HG02588 (cell line): ENCODE results near the gene KIF20A.
A peak's percentile ranks its signal among the peaks of the same experiment; 100 is the strongest.
"Not testable (repeated sequence)": the region's sequence is repeated elsewhere in the genome, so short reads cannot be mapped to it uniquely, and the experiment has no call there.

Experiments used
- ATAC-seq: cut with Tn5 transposase; IDR thresholded peaks from one replicate; pipeline ENCODE4 v1.9.1; 2021; ENCODE audit warnings: mild to moderate bottlenecking, moderate library complexity; ENCODE audit not compliant: unreplicated experiment

KIF20A gene

DNA sequence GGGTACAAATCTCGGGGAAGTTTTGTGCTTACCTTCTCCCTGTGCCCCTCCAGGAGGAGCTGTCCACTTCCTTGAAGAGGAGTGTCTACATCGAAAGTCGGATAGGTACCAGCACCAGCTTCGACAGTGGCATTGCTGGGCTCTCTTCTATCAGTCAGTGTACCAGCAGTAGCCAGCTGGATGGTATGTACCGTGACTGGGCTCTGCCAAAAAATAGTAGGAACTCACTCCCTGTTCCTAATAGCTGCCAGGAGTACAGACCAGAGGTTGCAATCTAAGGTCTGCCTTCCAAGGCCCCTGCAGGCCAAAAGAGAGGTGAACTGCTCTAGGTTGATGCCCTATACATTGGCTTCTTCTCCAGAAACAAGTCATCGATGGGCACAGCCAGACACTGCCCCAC, 3.9 kb downstream of the KIF20A start:
- no peak for ATAC-seq

DNA sequence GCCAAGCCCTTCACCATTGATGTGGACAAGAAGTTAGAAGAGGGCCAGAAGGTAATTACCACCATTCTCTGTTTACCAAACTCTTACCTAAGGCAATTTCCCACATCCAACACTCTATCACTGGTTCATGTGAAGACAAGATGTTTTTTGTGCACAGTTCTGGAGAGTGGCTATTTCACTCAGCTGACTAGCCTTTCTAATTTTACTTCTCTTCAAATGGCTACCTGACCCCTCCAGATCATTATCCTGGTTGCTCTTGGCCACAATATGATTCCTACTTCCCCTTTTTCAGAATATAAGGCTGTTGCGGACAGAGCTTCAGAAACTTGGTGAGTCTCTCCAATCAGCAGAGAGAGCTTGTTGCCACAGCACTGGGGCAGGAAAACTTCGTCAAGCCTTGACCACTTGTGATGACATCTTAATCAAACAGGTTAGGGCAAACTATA, 7.1 kb downstream of the KIF20A start:
- no peak for ATAC-seq

DNA sequence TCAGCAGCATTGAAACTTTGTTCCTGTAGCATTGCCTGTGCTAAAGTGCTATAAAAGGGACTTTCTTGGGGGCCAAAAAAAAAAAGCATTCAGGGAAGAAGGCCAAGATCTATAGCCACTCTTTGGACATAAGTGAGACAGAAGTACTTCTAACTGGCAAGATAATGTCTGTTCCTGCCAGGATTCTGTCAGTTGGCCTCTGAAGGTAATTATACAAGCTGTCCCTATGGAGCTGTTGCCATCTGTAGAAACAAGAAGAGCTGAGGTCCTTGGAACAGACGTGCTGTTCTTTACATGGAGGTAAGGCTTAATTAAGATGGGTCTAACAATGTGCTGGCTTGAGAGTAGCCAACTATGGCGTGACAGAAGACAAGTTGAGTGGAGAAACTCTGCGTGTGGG, 9.7 kb downstream of the KIF20A start:
- no peak for ATAC-seq

DNA sequence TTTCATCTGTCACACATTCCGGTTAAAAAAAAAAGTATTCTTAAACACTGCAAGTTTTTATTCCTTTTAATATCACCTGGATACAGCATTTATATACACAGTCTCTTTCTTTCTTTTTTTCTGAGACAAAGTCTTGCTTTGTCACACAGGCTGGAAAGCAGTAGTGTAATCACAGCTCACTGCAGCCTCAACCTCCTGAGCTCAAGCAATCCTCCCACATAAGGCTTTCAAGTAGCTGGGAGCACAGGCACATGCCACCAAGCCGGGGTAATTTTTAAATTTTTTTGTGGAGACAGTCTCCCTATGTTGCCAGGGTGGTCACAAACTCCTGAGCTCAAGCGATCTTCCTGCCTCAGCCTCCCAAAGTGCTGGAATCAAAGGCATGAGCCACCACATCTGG, 13.9 kb downstream of the KIF20A start:
- no peak for ATAC-seq

DNA sequence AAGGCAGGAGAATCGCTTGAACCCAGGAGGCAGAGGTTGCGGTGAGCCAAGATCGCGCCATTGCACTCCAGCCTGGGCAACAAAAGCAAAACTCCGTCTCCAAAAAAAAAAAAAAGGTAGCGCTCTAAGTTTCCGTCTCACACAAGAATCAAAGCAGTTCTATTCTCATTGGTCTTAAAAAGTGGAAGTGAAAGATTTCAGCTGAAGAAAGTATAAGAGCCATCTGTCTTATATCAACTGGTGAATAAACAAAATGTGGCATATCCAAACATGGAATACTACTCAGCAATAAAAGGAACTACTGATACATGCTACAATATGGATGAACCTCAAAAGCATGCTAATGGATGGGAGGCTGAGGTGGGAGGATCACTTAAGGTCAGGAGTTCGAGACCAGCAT, 14.9 kb downstream of the KIF20A start:
- not testable (repeated sequence) for ATAC-seq

DNA sequence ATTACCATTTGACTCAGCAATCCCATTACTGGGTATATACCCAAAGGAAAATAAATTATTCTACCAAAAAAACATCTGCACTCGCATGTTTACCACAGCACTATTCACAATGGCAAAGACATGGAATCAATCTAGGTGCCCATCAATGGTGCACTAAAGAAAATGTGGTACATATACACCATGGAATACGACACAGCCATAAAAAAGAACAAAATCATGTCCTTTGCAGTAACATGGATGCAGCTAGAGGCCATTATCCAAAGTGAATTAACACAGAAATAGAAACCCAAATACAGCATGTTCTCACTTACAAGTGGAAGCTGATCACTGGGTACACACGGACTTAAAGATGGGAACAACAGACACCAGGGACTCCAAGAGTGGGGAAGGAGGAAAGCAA, 32.1 kb downstream of the KIF20A start:
- ATAC-seq, result no peak

DNA sequence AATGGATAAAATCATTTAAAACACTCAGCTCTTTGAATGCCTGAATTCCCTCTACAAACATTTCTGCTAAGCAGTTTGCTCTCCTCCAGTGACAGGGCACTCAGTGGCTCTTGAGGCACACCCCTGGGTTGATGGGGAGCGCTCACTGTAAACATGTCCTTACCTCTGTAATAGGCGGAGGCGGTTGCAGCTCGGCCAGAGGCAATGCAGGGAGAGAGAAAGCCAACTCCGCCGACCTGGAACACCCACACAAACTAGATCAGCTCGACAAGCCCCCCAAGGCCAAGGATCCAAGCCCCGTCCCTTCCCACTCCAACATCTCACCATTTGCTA, 33.9 kb downstream of the KIF20A start:
- peak; percentile 20 for ATAC-seq

DNA sequence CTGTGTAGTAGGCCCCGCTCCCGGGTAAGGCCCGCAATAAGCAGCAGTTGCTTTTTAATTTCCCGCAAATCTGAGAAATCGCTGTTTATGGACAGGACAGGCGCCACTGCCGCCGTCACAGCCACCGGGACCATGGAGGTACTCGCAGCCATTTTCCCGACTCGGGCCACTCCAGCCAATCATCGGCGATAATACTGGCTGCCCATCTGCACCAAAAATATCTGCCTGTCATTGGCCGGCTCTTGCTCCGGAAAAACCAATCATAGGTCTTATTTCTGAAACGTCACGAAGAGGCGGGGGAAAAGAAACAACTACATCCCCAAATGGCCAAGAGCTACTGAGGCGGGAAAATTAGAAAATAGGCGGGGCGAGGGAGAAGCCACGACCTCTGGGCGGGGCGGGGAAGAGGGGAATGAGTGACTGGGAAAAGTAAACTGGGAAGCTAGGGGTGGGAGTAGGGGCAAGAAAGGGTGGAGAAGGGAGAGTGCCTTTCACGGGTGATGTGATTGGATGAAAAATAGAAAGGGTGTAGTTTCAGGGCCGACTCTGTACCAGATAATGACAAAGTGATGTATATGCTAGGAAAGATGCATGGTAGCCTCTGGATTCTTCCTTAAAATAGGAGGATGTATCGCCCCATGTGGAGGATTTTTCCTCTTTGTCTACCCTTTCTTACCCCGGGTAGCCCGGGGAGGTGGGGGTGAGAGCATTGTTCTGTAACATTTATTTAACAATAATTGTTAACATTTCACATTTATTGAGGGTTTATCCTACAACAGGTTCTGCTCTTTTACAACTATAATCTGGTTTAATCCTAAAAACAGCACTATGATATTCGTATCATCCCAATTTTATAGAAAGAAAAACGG, 34.5 kb downstream of the KIF20A start, which contains the start of gene CDC23:
Gene CDC23 (minus strand): TSS at position 163 of the 869 bp plus-strand sequence. CDS start 11 bp downstream, at position 152.
- ATAC-seq, result peak; percentile 98

DNA sequence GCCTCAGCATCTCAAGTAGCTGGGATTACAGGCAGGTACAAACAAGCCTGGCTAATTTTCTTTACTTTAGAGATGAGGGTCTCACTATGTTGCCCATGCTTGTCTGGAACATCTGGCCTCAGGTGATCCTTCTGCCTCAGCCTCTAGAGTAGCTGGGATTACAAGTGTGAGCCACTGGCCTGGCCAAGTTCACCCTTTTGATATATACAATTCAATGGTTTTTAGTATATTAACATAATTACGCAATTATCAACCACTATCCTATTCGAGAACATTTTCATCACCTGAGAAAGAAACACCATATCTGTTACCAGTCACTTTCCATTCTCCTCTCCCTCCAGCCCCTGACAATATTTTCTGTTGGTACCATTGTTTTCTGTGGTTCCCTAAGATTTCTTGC, 37.9 kb downstream of the KIF20A start:
- no peak for ATAC-seq

DNA sequence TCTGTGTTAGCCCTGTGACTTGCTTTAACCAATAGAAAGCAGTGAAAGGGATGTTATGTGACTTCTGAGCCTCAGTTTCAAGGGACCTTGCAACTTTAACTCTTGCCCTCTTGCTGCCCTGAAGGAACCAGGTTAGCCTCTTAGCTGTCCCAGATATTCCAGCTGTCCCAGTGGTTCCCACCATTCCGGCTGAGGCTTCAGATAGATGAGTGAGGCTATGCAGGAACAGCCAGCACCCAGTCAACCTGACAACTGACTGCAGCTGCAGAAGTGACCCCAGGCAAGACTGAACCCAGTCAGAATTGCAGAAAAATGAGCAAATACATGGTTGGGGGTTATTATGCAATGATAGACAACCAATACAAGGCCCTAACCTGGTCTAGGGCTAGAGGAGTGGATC, 44.6 kb downstream of the KIF20A start:
- no peak for ATAC-seq

DNA sequence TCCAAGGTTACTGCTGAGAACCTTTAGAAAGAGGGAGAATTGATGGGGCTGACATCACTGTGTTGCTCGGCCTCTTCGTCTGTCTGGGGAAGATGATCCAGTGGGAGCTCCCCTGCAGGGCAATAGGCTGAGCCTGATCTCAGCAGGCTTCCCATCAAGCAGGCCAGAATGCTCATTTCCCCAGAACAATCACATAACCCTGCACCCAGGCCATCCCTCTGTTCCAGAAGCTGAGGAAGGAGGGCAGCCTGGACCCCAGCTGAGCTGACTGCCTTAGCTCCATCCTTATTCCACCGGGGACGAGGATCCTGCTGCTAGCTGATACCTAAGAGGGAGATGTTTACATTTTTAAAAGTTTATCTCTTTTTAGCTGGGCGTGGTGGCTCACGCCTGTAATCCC, 45.8 kb downstream of the KIF20A start:
- no peak for ATAC-seq

DNA sequence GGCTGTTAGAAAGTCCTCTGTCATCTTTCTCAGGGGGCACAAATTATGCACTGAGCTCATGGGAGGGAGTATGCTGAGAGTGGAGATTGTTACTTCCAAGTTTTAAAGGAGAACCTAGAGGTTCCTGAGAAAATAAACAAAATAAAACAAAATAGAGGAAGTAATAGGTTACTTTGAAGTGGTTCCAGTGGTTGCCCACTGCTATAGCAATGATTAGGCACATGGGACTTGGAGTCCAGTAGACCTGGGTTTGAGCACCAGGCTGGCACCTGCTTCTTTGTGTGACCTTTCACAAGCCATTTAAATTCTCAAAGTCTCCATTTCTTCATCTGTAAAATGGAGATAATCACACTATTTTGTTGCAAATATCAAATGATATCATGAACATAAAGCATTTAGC, 48.0 kb downstream of the KIF20A start:
- no peak for ATAC-seq

DNA sequence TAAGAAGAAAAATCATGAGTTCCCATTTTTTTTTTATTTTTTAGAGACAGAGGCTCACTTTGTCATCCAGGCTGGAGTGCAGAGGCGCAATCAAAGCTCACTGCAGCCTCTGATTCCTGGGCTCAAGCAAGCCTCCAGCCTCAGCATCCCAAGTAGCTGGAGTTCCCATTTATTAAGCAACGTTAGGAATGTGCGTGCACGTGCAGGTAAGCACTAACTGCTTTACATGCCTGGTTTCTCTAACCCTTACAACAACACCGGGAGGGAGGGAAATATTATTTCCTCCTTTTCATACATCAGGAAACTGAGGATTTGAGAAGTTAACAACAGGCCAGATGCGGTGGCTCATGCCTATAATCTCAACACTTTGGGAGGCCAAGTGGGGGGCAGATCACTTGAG, 50.5 kb downstream of the KIF20A start:
- ATAC-seq, result no peak

DNA sequence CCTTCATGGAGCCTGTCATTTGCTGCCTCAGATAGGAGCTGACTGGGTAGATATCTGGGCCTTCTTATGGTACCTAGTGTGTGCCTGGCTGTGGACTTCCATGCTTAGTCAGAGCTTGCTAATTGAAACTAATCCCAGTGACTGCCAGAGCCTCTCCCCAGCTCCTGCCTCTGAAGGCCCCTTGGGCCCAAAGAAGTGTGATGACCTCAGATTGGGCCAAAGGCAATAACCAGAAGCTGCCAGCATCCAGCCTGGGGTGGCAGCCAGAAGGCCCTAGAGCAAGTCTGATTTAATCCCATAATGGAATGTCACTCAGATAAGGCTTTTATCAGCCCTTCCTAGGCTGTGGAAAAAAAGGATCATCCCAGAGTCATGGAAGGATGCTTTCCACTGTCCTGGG, 51.3 kb downstream of the KIF20A start:
- no peak for ATAC-seq

DNA sequence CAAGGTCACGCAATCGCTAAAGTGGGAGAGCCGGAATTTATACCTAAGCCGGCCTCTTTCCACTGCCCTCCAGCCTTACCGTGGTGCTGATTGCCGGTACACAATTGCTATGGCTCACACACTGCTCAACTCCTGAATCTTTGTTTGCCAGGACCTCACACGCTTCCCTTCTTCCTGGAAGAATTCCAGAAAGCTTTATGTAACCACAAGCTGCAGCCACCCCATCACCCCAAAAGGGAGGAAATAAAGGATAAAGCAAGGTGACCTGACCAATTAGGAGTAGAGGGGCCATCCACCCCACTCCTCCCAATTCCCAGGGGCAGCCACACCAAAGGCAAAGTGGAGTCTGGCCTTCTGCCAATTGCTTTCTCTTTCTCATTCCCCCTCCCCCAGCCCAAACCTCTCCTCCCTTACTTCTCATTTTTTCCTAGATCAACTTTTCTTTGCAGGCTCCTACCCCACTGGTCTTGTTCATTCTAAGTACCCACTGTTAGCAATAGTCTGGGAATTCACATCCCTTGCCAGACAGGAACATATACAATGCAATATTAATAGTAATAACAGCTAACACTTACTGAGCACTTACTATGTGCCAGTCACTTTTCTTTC, 52.2 kb downstream of the KIF20A start:
- no peak for ATAC-seq

DNA sequence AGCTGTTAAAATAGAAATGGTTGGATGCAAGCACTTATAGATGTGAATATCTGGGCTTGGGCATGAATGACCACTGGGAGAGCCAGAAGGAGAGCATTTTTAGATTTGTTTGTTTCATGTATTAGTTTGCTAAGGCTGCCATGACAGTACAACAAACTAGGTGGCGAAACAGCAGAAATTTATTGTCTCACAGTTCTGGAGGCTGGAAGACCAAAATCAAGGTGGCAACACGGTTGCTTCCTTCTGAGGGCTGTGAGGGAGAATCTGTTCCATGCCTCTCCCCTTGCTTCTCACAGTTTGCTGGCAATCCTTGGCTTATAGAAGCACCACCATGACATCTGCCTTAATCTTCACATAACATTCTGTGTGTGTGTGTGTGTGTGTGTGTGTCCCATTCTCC, 54.4 kb downstream of the KIF20A start:
- no peak for ATAC-seq

DNA sequence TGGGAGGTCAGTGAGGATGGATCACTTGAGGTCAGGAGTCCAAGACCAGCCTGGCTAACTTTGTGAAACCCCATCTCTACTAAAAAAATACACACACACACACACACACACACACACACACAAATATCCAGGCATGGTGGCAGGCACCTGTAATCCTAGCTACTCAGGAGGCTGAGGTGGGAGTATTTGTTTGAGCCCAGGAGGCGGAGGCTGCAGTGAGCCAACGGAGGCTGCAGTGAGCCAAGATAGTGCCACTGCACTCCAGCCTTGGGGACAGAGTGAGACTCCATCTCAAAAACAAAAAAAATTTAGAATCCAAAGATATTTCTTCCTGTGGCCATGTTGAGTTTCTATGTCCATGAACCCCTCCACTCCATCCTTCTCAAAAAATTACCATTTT, 55.7 kb downstream of the KIF20A start:
- ATAC-seq, result no peak
